Liver (tissue), 9 donors: ENCODE data around the gene ASZ1. TPM values are rescaled to one million over a fixed set of nuclear protein-coding genes. Genes with fewer than 3 reads are reported as not detected.

Source experiments
- DNase-seq: peaks from one replicate; pipeline ENCODE4 v3.0.0-alpha.2; 2017; ENCODE audit warnings: low spot score
- H3K27ac ChIP-seq, 2 donors: one replicate each; pipeline ENCODE4 v1.7.0; 2013; ENCODE audit warnings: inconsistent platforms in 2 of 2, low read length in 2 of 2, control low read depth in 1 of 2, low read depth in 1 of 2, mild to moderate bottlenecking in 1 of 2
- H3K27me3 ChIP-seq, 4 donors: one replicate each; pipeline versions ENCODE4 v1.6.1 to v1.7.0; 2013; ENCODE audit warnings: low read length in 3 of 4, inconsistent platforms in 1 of 4, mild to moderate bottlenecking in 1 of 4, moderate library complexity in 1 of 4; ENCODE audit not compliant: control insufficient read depth in 4 of 4, insufficient read depth in 4 of 4
- H3K36me3 ChIP-seq, 4 donors: one replicate each; pipeline versions ENCODE4 v1.6.1 to v1.7.0; 2013; ENCODE audit warnings: low read length in 3 of 4, mild to moderate bottlenecking in 3 of 4, low read depth in 1 of 4, moderate library complexity in 1 of 4; ENCODE audit not compliant: control insufficient read depth in 4 of 4, insufficient read depth in 3 of 4
- H3K4me1 ChIP-seq, 4 donors: one replicate each; pipeline versions ENCODE4 v1.6.1 to v1.7.0; 2013; ENCODE audit warnings: low read length in 3 of 4, mild to moderate bottlenecking in 3 of 4, moderate library complexity in 1 of 4; ENCODE audit not compliant: control insufficient read depth in 4 of 4, insufficient read depth in 4 of 4
- H3K4me3 ChIP-seq, 3 donors: one replicate each; pipeline versions ENCODE4 v1.6.1 to v1.7.0; 2013; ENCODE audit warnings: low read length in 3 of 3, control low read depth in 1 of 3, low read depth in 1 of 3, mild to moderate bottlenecking in 1 of 3
- H3K9ac ChIP-seq, 2 donors: one replicate each; pipeline ENCODE4 v1.7.0; 2013; ENCODE audit warnings: low read length in 2 of 2, mild to moderate bottlenecking in 2 of 2, moderate library complexity in 2 of 2, control low read depth in 1 of 2, low read depth in 1 of 2
- H3K9me3 ChIP-seq, 4 donors: one replicate each; pipeline versions ENCODE4 v1.6.1 to v1.7.0; 2013; ENCODE audit warnings: low read length in 3 of 4; ENCODE audit not compliant: control insufficient read depth in 4 of 4
- FOXA1 ChIP-seq: IDR thresholded peaks from 2 replicates; pipeline ENCODE4 v1.6.1; 2016; ENCODE audit warnings: antibody characterized with exemption
- FOXA2 ChIP-seq: IDR thresholded peaks from 2 replicates; pipeline ENCODE4 v1.6.1; 2016; ENCODE audit warnings: antibody characterized with exemption
- GABPA ChIP-seq, 2 donors: IDR thresholded peaks in 1 of 2; conservative IDR thresholded peaks in 1 of 2; 2 replicates each; pipeline ENCODE4 v1.6.1; 2016; ENCODE audit warnings: antibody characterized with exemption in 2 of 2, mild to moderate bottlenecking in 1 of 2, moderate library complexity in 1 of 2
- HNF4A ChIP-seq, 2 donors: conservative IDR thresholded peaks; 2 replicates each; pipeline ENCODE4 v1.6.1; 2016; ENCODE audit warnings: antibody characterized with exemption in 2 of 2, mild to moderate bottlenecking in 2 of 2
- JUND ChIP-seq, 2 donors: IDR thresholded peaks; 2 replicates each; pipeline ENCODE4 v1.6.1; 2016; ENCODE audit warnings: antibody characterized with exemption in 2 of 2
- RAD21 ChIP-seq, 2 donors: IDR thresholded peaks; 2 replicates each; pipeline ENCODE4 v1.6.1; 2016; ENCODE audit warnings: antibody characterized with exemption in 2 of 2, mild to moderate bottlenecking in 2 of 2
- RXRA ChIP-seq, 2 donors: IDR thresholded peaks; 2 replicates each; pipeline ENCODE4 v1.6.1; 2017 to 2018; ENCODE audit warnings: antibody characterized with exemption in 2 of 2, mild to moderate bottlenecking in 1 of 2
- SP1 ChIP-seq: IDR thresholded peaks from 2 replicates; pipeline ENCODE4 v1.6.1; 2018; ENCODE audit warnings: antibody characterized with exemption, mild to moderate bottlenecking
- YY1 ChIP-seq: IDR thresholded peaks from 2 replicates; pipeline ENCODE4 v1.6.1; 2016; ENCODE audit warnings: antibody characterized with exemption, mild to moderate bottlenecking
- WGBS: extraction: QIAGEN DNeasy Blood & Tissue Kit; methylation state at CpG from one replicate; pipeline ENCODE4 v1.1.7; 2013; 5-methylcytosine and 5-hydroxymethylcytosine counted together
- polyA plus RNA-seq, 2 donors: library from polyadenylated mRNA; stranded (reverse) in 1 of 2; unstranded in 1 of 2; fragments of 200-250 nt in 1 of 2; fragments of >200 nt in 1 of 2; fragmentation: Nextera tagmentation in 1 of 2; extraction: Ambion mirVana in 1 of 2; gene quantifications; one replicate each; pipeline versions ENCODE4 v1.2.1 to v1.2.3, GENCODE V29; 2013 to 2015
- total RNA-seq, 2 donors: library from RNA; depleted of rRNA; stranded (reverse); fragments of >200 nt; gene quantifications; one replicate each; pipeline ENCODE4 v1.2.3, GENCODE V29; 2014
- TF ChIP-seq, protein P1 (sequence below): IDR thresholded peaks from 2 replicates; pipeline ENCODE4 v1.6.1; 2016; ENCODE audit warnings: antibody characterized with exemption, mild to moderate bottlenecking
- TF ChIP-seq, protein P2 (sequence below): IDR thresholded peaks from 2 replicates; pipeline ENCODE4 v1.6.1; 2016; ENCODE audit warnings: antibody characterized with exemption
- TF ChIP-seq, protein P3 (sequence below): fragments of 150-350 bp; IDR thresholded peaks from 2 replicates; pipeline ENCODE4 v1.5.1; 2017; ENCODE audit warnings: improper control_type of control experiment, low read depth, low read length; ENCODE audit not compliant: missing input control
- donor health status: healthy.
- donor health status: healthy.
- donor health status: healthy.
- donor health status: healthy.
- donor health status: healthy.

ASZ1 gene
- total and polyA plus RNA-seq, 4 donors: 0.08 TPM; not detected in 3

DNA sequence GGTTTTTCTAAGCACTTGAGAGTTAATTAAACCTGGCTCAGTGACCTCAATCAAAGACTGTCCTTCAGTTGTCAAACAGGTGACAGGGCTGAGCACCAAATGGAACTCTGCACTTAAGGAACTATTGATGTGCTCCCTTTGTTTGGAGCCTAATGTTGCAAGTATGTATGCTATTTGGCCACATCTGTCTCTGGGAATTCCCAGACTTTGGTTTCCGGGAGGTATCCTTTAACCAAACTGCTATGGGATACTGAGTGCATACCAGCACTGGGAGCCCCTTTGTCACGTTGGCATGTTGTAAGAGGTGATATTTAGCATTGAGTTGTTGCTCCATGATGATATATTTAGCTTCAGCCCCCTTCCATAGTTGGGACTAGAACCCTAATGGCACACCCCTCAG is 25.2 kb downstream of the ASZ1 start:
- H3K27me3 ChIP-seq: peaks cover 0 to 8% (median 0%) of the 10 kb centered on the region in 4 donors
- no peaks in the 10 kb centered on the region for H3K9me3 ChIP-seq
- TF ChIP-seq JUND (IDR thresholded peaks at IDR 0.05) (no peak), YY1 (no peak), HNF4A (conservative IDR thresholded peaks at IDR 0.05) (no peak), RXRA (IDR thresholded peaks at IDR 0.05) (no peak), GABPA (IDR thresholded peaks at IDR 0.05 in 1 of 2, conservative IDR thresholded peaks at IDR 0.05 in 1 of 2) (no peak)
- no peaks in the 10 kb centered on the region for H3K36me3 ChIP-seq
- no peaks in the 10 kb centered on the region for H3K4me1 ChIP-seq
- 72% methylated on average over 2 of the region's 2 CpGs for WGBS
- H3K9ac ChIP-seq: no peak overlapping the region
- H3K4me3 ChIP-seq: no peak overlapping the region
- H3K27ac ChIP-seq: no peak overlapping the region
- no peak for DNase-seq

DNA sequence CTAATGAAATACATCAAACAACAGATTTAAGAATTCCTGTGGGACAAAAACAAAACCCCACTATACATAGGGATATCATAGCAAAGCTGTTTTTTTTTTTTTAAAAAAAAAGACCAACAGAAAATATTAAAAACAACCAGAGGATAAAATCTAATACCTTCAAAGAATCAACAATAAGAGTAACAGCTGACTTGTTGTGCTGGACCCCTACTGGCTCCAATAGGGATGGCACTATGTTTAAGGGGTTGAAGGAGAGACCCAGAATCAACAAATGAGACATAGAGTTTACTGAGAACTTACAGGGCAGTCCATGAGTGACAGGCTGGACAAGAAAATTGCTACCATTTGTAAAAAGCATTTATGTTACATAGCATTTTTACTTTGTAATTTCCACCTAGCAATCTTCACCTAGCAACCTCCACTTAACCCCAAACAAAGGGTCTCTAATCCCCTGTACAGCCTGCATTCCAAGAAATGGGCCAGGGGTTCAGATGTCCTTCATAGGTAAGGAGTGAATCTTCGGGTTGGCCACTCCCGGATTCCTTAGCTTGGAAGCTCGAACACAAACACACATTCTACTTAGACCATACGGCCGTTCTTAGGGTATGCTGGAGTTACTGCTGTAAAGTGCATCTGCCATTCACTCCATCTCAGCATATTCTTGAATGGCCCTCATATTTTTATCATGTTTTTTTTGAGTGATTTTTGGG is 25.8 kb downstream of the ASZ1 start:
- H3K9me3 ChIP-seq: no peaks in the 10 kb centered on the region
- DNase-seq: no peak
- TF ChIP-seq, protein P1, sequence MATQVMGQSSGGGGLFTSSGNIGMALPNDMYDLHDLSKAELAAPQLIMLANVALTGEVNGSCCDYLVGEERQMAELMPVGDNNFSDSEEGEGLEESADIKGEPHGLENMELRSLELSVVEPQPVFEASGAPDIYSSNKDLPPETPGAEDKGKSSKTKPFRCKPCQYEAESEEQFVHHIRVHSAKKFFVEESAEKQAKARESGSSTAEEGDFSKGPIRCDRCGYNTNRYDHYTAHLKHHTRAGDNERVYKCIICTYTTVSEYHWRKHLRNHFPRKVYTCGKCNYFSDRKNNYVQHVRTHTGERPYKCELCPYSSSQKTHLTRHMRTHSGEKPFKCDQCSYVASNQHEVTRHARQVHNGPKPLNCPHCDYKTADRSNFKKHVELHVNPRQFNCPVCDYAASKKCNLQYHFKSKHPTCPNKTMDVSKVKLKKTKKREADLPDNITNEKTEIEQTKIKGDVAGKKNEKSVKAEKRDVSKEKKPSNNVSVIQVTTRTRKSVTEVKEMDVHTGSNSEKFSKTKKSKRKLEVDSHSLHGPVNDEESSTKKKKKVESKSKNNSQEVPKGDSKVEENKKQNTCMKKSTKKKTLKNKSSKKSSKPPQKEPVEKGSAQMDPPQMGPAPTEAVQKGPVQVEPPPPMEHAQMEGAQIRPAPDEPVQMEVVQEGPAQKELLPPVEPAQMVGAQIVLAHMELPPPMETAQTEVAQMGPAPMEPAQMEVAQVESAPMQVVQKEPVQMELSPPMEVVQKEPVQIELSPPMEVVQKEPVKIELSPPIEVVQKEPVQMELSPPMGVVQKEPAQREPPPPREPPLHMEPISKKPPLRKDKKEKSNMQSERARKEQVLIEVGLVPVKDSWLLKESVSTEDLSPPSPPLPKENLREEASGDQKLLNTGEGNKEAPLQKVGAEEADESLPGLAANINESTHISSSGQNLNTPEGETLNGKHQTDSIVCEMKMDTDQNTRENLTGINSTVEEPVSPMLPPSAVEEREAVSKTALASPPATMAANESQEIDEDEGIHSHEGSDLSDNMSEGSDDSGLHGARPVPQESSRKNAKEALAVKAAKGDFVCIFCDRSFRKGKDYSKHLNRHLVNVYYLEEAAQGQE: no peak
- TF ChIP-seq, protein P2, sequence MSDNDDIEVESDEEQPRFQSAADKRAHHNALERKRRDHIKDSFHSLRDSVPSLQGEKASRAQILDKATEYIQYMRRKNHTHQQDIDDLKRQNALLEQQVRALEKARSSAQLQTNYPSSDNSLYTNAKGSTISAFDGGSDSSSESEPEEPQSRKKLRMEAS: no peak
- TF ChIP-seq FOXA1 (no peak), YY1 (no peak)
- 84% methylated on average over 5 of the region's 5 CpGs for WGBS
- no peak overlapping the region for H3K27ac ChIP-seq
- peaks cover 0 to 8% (median 0%) of the 10 kb centered on the region in 4 donors for H3K27me3 ChIP-seq
- no peaks in the 10 kb centered on the region for H3K36me3 ChIP-seq
- no peak overlapping the region for H3K4me3 ChIP-seq
- no peak overlapping the region for H3K9ac ChIP-seq
- no peaks in the 10 kb centered on the region for H3K4me1 ChIP-seq

DNA sequence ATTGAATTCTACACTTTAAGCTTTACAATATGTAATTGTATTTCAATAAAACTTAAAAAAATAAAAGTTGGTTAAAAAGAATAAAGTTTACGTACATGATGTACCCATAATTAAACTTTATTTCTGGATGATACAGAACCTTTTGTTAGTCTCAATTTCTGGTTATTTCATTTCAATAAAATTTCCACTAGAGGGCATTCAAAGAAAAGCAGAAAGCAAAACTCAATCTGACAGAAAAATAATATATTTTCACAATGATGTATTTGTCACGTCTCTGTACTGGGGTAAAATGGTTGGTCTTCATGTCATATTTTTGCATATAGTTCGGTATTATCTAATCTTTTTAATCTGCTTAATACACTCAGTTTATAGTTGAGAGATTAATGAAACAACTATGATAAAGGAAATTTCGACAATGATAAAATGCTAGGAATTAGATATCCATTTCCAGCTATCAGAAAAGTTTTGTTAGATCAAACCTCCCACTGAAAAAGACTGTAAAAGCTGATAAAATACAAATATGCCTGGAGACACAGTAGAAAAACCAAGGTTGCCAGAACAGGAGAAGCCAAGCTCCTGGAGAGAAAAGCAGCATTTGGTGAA is 27.4 kb downstream of the ASZ1 start:
- Histone ChIP-seq H3K9me3 (no peaks in the 10 kb centered on the region), H3K9ac (no peak overlapping the region), H3K27me3 (no peaks in the 10 kb centered on the region), H3K4me1 (no peaks in the 10 kb centered on the region), H3K36me3 (no peaks in the 10 kb centered on the region), H3K4me3 (no peak overlapping the region), H3K27ac (no peak overlapping the region)
- no peak for DNase-seq
- WGBS: 41% methylated on average over 4 of the region's 4 CpGs
- TF ChIP-seq GABPA (IDR thresholded peaks at IDR 0.05 in 1 of 2, conservative IDR thresholded peaks at IDR 0.05 in 1 of 2) (no peak), SP1 (no peak), RAD21 (IDR thresholded peaks at IDR 0.05) (peak; percentile 71 to 75), FOXA2 (no peak)
- TF ChIP-seq, protein P1: no peak
- TF ChIP-seq, protein P3, sequence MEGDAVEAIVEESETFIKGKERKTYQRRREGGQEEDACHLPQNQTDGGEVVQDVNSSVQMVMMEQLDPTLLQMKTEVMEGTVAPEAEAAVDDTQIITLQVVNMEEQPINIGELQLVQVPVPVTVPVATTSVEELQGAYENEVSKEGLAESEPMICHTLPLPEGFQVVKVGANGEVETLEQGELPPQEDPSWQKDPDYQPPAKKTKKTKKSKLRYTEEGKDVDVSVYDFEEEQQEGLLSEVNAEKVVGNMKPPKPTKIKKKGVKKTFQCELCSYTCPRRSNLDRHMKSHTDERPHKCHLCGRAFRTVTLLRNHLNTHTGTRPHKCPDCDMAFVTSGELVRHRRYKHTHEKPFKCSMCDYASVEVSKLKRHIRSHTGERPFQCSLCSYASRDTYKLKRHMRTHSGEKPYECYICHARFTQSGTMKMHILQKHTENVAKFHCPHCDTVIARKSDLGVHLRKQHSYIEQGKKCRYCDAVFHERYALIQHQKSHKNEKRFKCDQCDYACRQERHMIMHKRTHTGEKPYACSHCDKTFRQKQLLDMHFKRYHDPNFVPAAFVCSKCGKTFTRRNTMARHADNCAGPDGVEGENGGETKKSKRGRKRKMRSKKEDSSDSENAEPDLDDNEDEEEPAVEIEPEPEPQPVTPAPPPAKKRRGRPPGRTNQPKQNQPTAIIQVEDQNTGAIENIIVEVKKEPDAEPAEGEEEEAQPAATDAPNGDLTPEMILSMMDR: peak; percentile 30
